HG03432 (cell line): ENCODE results near the gene CARD14.
"Not testable (repeated sequence)": the region's sequence is repeated elsewhere in the genome, so short reads cannot be mapped to it uniquely, and the experiment has no call there.

ENCODE experiments used
- ATAC-seq: cut with Tn5 transposase; IDR thresholded peaks from one replicate; pipeline ENCODE4 v1.9.1; 2021; ENCODE audit warnings: mild to moderate bottlenecking, moderate library complexity; ENCODE audit not compliant: unreplicated experiment

Gene CARD14

DNA sequence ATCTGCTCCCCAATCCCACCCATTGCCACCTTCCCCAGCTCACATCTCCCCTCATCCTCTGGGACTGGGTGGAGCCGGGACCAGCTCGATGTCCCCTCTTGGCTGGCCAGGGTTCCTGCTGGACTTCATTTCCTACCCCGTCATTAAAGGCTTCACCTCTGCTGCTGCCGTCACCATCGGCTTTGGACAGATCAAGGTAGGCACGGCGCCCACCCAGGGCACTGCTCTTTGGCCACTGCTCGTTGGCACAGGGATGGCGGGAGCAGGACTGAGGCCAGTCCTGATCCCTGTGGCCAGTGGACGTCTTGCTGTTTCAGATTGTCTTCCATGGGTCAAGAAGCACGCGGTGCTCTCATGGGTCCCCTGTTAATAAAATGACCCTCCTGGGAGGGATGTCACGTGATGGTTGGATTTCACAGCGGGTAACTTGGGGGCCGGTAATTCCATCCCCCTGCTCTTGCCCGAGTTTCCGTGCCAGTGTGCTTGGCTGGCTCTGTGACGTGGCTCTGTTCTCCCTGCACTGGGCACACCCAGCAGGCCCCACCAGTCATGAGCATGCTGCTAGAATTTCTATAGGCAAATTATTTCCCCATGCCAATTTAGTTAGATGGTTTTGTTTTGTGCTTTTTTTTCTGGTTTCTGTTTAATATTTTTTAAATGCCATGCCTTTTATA lies 53.4 kb downstream of the CARD14 start:
- ATAC-seq: no peak

DNA sequence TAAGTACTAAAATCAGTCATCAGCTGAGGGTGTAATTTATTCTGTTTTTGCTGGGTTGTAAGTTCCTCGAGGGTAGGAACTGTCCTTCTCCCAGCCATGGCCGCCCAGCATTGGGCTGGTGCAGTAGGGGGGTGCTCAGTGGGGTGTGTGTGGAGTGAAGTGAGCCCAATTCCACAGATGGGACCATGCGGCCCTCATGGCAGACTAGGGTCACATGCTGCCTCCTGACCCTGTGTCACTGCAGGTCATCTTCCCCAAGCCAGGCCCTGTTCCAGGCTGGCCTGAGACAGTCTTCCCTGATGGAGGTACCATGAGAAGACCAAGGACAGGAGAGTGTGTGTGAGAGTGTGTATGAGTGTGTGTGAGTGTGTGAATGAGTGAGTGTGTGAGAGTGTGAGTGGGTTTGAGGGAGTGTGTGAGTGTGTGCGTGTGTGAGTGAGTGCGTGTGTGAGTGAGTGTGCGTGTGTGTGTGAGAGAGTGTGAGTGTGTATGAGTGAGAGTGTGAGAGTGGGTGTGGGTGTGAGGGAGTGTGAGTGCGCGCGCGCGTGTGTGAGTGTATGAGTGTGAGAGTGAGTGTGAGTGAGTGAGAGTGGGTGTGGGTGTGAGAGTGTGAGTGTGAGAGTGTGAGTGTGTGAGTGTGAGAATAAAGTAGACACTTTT lies 54.1 kb downstream of the CARD14 start:
- no peak for ATAC-seq

DNA sequence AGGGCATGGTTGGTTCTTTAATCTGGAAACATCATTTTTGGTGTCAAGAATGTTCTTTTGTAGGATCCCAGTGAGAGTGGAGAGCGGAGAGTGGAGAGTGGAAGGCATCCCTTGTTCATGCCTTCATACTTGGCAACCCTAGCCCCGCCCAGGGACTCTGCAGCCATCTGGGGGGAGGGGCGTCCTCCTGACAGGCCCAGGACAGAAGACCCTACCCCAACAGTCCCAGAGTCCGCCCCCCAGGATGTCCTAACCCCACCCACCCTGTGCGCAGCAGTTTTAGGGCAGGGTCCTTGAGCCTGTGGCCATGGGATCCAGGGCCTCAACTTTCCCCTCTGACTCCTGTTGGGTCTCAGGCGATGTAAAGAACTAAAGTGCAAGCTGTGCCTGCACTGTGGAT lies 54.9 kb downstream of the CARD14 start:
- ATAC-seq: no peak

DNA sequence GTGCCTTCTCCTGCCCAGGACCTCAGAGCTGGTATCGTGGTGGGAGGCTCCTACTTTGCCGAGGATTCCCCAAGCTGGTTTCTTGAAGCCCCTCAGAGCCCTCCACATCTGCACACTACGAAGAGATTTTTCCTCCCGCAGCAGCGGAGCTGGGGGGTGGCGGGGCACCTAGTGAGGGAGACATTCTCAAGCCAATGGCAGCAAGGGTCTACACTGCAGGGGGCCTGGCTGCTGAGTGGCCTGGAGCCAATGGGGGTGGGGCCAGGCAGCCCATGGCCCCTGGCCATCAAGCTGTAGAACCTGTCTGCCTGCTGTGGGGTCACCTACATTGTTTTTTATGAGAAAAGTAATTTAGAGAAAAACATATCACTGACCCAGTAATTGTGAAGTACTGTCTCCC lies 55.4 kb downstream of the CARD14 start:
- ATAC-seq: no peak

DNA sequence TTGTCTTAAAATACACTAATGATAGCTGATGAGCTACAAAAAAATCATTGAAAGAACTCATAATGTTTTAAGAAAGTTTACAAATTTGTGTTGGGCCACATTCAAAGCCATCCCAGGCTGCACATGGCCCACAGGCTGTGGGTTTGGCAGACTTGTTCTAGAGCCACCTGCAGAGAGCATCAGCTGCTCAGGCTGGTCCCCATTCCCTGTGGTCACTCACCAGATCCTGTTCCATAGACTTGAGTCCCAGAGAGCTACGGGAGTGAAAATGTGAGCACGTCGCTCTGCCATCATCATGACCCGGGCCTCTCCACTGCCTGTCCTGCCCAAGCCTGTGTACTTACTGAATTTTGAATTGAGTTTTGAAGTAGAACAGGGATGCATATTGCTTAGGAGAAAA lies 57.3 kb downstream of the CARD14 start:
- no peak for ATAC-seq

DNA sequence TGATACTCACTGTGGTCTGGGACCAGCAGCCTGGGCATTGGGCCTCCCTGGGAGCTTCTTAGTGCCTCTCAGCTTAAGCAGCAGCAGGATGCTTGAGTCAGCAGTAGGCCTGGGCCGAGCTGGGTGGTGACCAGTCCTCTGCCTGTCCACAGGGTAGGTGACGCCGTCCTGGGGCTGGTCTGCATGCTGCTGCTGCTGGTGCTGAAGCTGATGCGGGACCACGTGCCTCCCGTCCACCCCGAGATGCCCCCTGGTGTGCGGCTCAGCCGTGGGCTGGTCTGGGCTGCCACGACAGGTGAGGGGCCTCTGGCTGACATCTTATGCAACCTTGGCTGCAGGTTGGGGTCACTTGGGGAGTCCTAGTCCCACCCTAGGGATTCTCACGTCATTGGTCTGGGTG lies 57.8 kb downstream of the CARD14 start:
- ATAC-seq: no peak

DNA sequence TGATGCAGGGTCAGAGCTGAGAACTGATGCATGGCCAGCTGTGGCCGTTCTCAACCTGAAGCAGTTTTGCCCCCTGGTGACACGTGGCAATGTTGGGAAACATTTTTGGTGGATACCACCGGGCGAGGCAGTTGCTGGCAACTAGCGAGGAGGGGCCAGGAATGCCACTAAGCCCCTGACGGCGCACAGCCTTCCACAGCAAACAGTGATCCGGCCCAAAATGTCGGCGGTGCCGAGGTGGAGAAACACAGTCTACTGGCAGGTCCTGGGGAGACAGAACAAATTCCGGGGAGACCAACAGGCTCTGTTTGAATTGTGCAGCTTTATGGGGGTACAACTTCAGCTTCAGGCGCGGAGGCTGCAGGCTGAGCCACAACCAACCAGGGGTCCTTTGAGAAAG lies 58.6 kb downstream of the CARD14 start:
- ATAC-seq: no peak

DNA sequence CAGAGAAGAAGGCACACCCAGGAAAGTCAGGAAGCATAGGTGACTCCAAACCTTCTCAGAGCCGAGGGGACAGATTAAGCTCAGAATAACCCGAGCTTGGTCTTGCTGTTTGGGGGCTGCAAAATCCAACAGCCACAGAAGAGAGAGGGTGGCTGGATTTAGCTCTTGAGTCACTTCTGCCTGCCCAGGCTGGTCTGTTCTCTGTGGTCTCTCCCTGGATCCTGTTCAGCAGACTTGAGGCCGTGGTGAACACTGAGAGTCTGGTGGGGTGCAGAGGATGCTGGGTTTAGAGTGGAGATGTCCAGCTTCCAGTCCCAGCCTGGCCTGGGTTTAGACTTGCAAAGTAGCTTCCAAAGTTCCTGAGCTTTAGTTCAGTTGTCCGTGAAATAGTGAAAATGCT lies 59.2 kb downstream of the CARD14 start:
- no peak for ATAC-seq

DNA sequence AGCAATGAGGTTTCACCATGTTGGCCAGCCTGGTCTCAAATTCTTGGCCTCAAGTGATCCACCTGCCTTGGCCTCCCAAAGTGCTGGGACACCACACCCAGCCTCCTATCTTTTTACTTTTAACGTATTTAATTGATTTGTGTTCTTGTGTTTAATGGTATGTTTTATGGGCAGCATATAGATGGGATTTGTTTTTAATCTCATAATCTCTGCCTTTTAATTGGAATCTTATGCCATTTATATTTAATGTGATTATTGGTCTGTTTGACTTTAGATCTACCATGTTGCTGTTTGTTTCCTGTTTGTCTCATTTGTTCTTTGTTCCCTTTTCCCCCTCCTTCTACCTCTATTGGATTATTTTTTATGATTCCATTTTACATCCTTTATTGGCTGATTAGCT lies 62.6 kb downstream of the CARD14 start:
- no peak for ATAC-seq

DNA sequence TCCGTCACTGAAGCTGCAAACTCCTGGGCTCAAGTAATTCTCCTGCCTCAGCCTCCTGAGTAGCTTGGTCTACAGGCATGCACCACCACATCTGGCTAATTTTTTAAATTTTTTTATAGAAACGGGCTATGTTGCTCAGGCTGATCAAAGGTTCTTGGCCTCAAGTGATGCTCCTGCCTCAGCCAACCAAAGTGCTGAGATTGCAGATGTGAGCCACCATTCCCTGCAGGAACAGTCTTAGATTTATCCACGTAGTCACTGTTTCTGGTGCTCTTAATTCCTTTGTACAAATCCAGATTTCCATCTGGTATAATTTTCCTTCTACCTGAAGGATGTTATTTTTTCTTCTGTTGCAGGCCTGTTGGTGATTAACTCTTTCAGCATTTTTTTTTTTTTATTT lies 63.4 kb downstream of the CARD14 start:
- no peak for ATAC-seq

DNA sequence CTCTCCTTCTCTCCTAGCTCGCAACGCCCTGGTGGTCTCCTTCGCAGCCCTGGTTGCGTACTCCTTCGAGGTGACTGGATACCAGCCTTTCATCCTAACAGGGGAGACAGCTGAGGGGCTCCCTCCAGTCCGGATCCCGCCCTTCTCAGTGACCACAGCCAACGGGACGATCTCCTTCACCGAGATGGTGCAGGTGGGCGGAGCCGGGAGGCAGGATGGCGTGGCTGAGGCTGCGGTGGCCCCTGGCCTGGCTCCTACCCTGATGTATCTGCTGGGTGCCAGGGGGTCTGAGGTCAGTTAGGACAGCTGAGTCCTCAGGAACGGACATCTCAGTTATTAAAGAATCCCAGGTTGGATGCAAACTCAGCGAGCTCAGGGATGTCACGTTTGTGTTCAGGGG lies 67.1 kb downstream of the CARD14 start:
- no peak for ATAC-seq

DNA sequence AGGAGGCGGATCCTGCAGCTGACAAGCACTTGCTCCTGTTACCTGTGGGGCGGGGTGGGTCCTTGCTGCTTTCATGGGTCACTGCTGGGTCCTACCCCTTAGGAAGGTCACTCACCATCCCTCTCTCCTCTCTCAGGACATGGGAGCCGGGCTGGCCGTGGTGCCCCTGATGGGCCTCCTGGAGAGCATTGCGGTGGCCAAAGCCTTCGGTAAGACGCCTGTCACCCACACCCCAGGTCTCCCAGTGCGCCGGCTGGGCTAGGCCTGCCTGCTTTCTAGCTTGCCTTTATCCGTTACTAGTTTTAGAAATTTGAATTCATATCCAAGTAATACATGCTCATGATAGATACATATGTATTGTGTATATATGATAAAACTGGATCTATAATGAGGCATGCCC lies 67.6 kb downstream of the CARD14 start:
- no peak for ATAC-seq

DNA sequence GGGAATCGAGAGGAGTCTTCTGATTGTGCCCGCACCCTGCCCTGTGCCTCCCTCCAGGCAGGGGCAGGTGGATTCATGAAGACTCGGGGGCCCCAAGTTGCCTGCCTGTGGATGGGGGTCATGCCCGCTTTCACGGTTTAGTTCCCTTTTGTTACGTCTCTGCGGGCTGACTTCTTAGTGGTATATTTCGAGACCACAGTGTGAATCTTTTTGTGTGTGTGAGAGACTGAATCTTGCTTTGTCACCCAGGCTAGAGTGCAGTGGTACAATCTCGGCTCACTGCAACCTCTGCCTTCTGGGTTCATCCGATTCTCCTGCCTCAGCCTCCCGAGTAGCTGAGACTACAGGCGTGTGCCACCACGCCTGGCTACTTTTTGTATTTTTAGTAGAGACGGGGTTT lies 72.7 kb downstream of the CARD14 start:
- no peak for ATAC-seq

DNA sequence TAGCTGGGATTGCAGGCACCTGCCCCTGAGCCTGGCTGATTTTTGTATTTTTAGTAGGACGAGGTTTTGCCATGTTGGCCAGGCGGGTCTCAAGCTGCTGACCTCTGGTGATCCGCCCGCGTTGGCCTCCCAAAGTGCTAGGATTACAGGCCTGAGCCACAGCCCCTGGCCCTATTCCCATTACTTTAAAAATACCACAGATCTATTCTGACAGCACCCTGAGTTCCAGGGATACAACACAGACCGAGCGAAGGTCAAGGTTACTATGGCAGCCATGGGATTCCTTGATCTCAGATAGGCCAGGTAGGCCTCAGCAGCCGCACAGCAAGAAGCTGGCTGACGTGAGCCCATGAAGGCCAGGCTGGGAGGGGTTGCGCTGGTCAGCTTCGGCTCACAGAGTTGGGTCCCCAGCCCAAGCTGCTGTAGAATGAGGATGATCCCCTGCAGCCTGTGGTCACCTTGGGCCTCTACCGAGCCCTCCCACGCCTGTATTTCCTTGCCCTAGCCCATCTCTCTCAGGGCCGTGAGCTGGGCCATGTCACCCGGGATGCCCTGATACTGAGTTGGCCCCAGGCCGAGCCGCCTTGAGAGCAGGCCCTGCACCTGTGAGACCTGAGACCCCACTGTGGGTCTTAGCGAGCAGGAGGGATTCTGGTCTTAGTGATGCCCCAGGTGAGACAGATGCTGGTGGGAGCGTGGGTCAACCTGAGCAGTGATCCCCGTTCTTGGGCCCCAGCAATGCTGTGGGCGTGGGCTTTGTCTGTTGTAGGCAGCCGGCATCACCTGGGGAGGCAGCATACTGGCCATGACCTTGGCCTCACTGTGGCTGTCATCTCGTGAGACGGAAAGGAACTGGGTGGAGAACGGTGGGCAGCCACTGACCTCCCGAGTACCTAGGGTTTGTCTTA lies 74.0 kb downstream of the CARD14 start:
- ATAC-seq: no peak

DNA sequence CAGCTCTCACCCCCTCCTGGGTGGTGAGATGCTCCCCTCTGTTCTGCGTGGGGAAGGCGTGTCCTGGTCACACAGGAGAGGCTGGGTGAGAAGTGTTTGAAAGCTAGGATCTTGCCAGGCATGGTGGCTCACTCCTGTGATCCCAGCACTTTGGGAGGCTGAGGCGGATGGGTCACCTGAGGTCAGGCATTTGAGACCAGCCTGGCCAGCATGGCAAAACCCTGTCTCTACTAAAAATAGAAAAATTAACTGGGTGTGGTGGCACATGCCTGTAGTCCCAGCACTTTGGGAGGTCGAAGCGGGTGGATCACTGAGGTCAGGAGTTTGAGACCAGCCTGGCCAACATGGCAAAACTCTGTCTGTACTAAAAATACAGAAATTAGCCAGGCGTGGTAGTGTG lies 74.6 kb downstream of the CARD14 start:
- not testable (repeated sequence) for ATAC-seq

DNA sequence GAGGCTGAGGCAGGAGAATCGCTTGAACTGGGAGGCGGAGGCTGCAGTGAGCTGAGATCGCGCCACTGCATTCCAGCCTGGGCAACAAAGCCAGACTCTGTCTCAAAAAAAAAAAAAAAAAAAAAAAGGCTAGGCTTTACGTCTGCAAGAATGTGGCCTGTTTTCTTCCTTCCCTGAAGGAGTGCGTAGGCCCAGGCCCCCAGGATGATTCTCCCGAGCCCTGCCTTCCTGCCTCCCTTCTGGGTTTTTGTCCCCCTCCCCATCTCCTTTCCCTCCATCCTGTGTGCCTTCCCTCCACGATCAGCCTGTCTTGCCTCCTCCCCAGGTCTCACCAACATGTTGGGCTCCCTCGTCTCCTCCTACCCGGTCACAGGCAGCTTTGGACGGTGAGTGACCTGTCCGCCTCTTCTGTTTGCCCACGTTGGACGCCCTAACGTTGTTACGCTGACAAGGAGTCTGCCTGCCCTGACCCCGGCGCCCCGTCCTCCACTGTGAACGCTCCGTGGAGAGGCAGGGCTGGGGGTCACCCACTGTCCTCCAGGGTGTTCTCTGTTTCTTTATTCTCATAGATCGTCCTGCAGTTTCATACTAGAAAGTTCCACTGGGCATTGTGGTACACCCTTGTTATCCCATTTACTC lies 75.2 kb downstream of the CARD14 start:
- ATAC-seq: no peak

DNA sequence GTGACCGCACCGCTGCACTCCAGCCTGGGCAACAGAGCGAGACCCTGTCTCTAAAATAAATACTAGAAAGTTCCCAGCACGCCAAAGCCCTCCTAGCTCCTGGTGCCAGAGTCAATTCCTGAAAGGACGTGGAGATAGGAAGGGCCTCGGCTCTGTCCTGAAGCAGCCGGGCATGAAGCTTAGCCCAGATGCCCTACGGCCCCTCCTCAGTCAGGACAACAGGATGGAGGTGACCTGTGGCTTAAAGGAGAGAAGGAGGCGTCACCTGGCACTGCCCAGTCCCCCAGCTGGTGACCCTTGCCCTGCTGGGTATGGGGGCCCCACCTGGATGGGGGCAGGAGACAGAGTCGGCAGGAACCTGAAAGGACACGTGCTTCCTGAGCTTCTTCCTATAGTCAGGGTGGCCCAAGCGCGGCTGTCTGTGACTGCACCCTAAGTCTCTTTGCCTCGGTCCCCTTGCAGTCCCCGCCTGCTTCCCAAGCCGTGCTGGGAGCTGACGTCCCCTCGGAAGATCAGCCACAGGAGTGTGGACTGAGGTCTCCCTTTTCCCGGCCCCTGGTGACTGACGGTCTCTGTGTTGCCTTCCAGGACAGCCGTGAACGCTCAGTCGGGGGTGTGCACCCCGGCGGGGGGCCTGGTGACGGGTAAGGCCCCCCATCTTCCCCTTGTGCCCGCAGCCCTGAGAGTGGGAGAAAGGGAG lies 75.9 kb downstream of the CARD14 start:
- ATAC-seq: no peak

DNA sequence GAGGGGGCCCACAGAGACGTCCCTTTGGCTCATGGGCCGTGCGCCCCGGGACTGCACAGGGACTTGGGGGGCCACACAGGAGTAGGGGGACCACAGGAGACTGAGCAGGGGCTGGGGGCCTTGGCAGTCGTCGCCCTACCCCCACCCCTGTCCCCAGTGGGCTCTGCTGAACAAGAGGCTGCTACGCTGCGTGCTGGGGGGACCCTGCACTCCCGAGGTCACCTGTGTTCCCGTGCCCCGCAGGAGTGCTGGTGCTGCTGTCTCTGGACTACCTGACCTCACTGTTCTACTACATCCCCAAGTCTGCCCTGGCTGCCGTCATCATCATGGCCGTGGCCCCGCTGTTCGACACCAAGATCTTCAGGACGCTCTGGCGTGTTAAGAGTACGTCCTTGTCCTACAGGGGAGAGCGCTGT lies 76.4 kb downstream of the CARD14 start:
- no peak for ATAC-seq

DNA sequence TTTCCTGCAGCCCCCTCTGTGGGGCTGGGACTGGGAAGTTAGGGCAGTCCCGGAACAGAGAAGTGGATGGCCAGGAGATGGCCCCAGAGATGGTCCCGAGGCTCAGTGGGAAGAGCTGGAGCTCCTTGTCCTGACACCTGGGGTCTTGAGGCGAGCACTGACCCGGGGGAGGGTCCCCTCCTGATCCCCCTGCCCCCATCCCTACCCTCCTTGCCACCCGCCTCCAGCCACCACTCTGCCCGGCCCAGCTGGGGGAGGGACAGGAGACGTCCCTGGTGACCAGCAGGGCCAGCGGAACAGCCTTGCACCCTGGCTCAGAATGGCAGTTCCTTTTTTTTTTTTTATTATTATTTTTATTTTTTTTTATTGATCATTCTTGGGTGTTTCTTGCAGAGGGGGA lies 76.9 kb downstream of the CARD14 start:
- ATAC-seq: no peak

DNA sequence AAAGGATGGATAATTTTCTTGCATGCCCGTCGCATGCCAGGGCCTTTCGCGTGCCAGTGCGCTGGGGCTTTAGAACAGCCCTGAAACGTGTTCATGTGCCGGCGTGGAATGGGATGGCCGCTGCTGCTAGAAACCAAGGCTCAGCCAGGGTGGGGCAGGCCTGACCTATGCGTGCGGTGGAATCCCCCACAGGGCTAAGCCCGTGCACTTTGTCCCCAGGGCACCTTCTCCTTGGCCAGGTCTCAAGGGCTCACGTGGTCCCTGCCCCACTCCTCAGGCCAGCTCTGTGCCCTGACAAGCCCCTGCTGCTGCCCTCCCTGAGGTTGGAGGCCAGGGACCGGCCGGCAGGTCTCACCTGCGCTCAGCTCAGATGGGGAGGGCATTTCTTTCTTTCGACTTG lies 77.7 kb downstream of the CARD14 start:
- no peak for ATAC-seq
